HEK293T (cell line): ENCODE data around the gene C10orf105.

Experiments
- CTCF ChIA-PET: fragments of 350-600 bp; formaldehyde crosslinking; extraction: SDS; loops from one replicate; lab custom pipeline; 2021; ENCODE audit warnings: antibody characterized with exemption, inconsistent platforms; lab: Yijun Ruan, JAX
- POLR2A ChIA-PET: fragments of 350-600 bp; formaldehyde crosslinking; extraction: SDS; loops from one replicate; lab custom pipeline; 2020; ENCODE audit warnings: antibody characterized with exemption, inconsistent platforms; lab: Yijun Ruan, JAX
- DNase-seq: peaks from one replicate; pipeline ENCODE4 v3.0.0; 2012; ENCODE audit warnings: mixed read lengths; ENCODE audit errors: extremely low spot score
- ARNT ChIP-seq: fragments of 450-650 bp; IDR thresholded peaks from 2 replicates; pipeline ENCODE4 v1.6.1; 2017; ENCODE audit warnings: mild to moderate bottlenecking
- BHLHE40 ChIP-seq: fragments of 450-650 bp; IDR thresholded peaks from 2 replicates; pipeline ENCODE4 v1.6.1; 2016; ENCODE audit warnings: mild to moderate bottlenecking, moderate library complexity, borderline replicate concordance
- CTBP1 ChIP-seq: fragments of 450-650 bp; IDR thresholded peaks from 2 replicates; pipeline ENCODE4 v1.6.1; 2016; ENCODE audit warnings: borderline replicate concordance
- ELF4 ChIP-seq: fragments of 450-650 bp; IDR thresholded peaks from 2 replicates; pipeline ENCODE4 v1.6.1; 2017; ENCODE audit warnings: antibody characterized with exemption
- FOXA1 ChIP-seq: fragments of 450-650 bp; IDR thresholded peaks from 2 replicates; pipeline ENCODE4 v1.6.1; 2016; ENCODE audit warnings: mild to moderate bottlenecking
- FOXK2 ChIP-seq: fragments of 450-650 bp; IDR thresholded peaks from 2 replicates; pipeline ENCODE4 v1.6.1; 2016; ENCODE audit warnings: mild to moderate bottlenecking
- FOXM1 ChIP-seq: fragments of 450-650 bp; IDR thresholded peaks from 2 replicates; pipeline ENCODE4 v1.6.1; 2017; ENCODE audit warnings: mild to moderate bottlenecking, borderline replicate concordance
- HDGF ChIP-seq: fragments of 450-650 bp; IDR thresholded peaks from 2 replicates; pipeline ENCODE4 v1.6.1; 2017; ENCODE audit warnings: antibody characterized with exemption, borderline replicate concordance
- L3MBTL2 ChIP-seq: fragments of 450-650 bp; conservative IDR thresholded peaks from 2 replicates; pipeline ENCODE4 v1.6.1; 2016; ENCODE audit warnings: mild to moderate bottlenecking
- LEF1 ChIP-seq: fragments of 450-650 bp; IDR thresholded peaks from 2 replicates; pipeline ENCODE4 v1.6.1; 2017; ENCODE audit warnings: mild to moderate bottlenecking, borderline replicate concordance
- NFRKB ChIP-seq: fragments of 450-650 bp; IDR thresholded peaks from 2 replicates; pipeline ENCODE4 v1.6.1; 2016; ENCODE audit warnings: mild to moderate bottlenecking, moderate library complexity
- SP1 ChIP-seq: fragments of 450-650 bp; IDR thresholded peaks from 2 replicates; pipeline ENCODE4 v1.6.1; 2017
- SUZ12 ChIP-seq: fragments of 450-650 bp; IDR thresholded peaks from 2 replicates; pipeline ENCODE4 v1.6.1; 2016; ENCODE audit warnings: mild to moderate bottlenecking
- TARDBP ChIP-seq: fragments of 450-650 bp; IDR thresholded peaks from 2 replicates; pipeline ENCODE4 v1.6.1; 2016
- ZNF384 ChIP-seq: fragments of 450-650 bp; IDR thresholded peaks from 2 replicates; pipeline ENCODE4 v1.6.1; 2016
- TF ChIP-seq, protein P1 (sequence below): fragments of 450-650 bp; IDR thresholded peaks from 2 replicates; pipeline ENCODE4 v1.6.1; 2016

The C10orf105 gene

DNA sequence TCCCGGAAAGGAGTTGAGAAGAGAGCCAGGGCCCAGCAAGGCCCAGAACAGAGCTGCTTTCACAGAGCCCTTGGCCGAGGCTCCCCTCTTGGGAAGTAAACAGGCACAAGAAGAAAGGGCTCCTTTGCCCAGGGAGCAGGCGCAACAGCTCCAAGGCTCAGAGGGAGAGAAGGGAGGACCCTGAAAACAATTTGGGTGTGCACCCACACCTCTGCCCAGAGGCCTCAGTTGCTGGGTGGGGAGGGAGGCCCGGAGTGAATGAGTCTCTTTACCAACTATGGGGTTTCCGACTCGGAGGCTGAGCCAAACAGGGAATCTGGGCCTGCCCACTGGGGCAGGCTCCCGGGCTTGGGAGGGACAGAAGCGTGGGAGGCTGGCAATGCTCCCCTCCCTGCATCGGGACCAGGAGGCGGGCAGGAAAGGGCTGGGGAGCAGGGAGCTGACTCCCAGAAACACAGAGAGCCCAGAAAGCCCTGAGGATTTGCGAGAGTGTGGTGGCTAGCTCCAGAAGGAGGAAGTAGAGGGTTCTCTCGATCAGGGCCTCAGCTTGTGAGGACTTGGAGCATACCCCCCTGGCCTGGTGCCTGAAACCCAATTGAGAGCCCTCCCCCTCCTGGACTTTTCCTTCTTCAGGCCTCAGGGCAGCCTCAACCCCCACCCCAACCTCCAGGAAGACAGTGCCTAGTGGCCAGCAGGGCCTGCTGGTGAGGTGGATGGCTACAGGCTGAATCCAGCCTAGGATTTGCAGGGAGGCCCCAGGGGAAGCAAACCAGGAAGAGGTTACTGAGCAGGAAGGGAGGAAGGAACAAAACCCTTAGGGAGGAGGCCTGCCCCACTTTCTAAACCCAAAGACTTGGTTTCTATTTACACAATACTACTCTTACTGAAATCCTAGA lies 6.2 kb downstream of the C10orf105 start:
- POLR2A ChIA-PET: no interaction called here

DNA sequence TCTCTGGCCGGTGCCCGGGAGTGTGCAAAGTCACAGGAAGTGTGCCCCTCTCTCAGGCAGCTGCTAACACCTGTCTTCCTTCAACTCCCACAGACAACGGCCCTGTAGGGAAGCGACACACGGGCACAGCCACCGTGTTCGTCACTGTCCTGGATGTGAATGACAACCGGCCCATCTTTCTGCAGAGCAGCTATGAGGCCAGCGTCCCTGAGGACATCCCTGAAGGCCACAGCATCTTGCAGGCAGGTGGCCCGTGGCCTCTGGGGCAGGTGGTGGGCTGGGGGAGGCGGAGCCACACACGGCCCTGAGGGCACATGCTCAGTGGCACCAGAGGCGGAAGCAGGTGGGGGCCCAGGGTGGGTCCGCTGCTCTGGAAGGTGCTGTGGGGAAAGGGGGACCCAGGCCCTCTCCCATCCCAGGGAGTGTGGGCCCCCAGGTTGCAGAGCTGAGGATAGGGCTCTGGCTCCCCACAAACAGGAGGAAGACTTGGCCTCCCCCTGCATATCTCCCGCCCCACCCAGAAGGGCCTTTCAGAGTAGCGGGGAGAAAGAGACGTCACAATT lies 6.9 kb downstream of the C10orf105 start:
- no peak for TF ChIP-seq ARNT
- TF ChIP-seq SUZ12: no peak
- no peak for TF ChIP-seq FOXM1
- TF ChIP-seq SP1: no peak
- TF ChIP-seq LEF1: no peak
- TF ChIP-seq CTBP1: no peak
- no peak for TF ChIP-seq BHLHE40
- no peak for TF ChIP-seq L3MBTL2
- no peak for TF ChIP-seq ZNF384
- TF ChIP-seq ELF4: no peak
- TF ChIP-seq, protein P1, sequence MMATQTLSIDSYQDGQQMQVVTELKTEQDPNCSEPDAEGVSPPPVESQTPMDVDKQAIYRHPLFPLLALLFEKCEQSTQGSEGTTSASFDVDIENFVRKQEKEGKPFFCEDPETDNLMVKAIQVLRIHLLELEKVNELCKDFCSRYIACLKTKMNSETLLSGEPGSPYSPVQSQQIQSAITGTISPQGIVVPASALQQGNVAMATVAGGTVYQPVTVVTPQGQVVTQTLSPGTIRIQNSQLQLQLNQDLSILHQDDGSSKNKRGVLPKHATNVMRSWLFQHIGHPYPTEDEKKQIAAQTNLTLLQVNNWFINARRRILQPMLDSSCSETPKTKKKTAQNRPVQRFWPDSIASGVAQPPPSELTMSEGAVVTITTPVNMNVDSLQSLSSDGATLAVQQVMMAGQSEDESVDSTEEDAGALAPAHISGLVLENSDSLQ: no peak
- no peak for TF ChIP-seq HDGF
- no peak for TF ChIP-seq FOXK2
- TF ChIP-seq FOXA1: no peak
- TF ChIP-seq NFRKB: no peak
- no peak for TF ChIP-seq TARDBP
- POLR2A ChIA-PET: no interaction called here
- CTCF ChIA-PET: interaction anchor here (0.7 to 1.8 kb wide), 3 partner anchors 16 to 393 kb away, joined by 3 to 7 read pairs (median 4); partner anchors contain the start of gene SLC29A3
- DNase-seq: no peak

More for the DNA sequence above, 6.2 kb downstream of the C10orf105 start:
- DNase-seq: no peak
- CTCF ChIA-PET: interaction anchor here (0.7 to 1.2 kb wide), 2 partner anchors 16 to 394 kb away, joined by 3 to 4 read pairs; partner anchors contain the start of gene SLC29A3
- no peak for TF ChIP-seq SP1
- TF ChIP-seq SUZ12: no peak

DNA sequence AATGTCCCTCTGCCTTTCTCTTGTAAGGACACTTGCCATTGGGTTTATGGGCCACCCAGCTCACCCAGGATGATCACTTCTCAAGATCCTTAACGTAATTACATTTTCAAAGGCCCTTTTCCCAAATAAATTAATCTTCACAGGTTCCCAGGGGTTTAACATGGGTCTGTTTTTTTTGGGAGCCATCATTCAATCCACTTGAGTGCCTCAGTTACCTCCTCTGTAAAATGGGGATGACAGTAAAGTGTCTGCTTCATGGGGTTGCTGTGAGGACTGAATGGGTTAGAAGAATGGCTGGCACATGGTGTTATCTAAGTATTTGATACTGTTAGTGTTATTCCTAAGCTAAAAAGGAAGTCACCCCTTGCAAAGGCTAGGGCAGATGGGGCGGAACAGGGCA lies 7.4 kb downstream of the C10orf105 start:
- DNase-seq: no peak
- ChIA-PET CTCF (interaction anchor here (0.7 to 1.8 kb wide), 3 partner anchors 12 to 34 kb away, joined by 5 to 7 read pairs (median 7); no protein-coding TSS in a partner anchor), POLR2A (no interaction called here)
- no peak for TF ChIP-seq ELF4
- no peak for TF ChIP-seq FOXM1
- no peak for TF ChIP-seq HDGF
- no peak for TF ChIP-seq ARNT
- no peak for TF ChIP-seq NFRKB
- no peak for TF ChIP-seq TARDBP
- no peak for TF ChIP-seq FOXK2
- no peak for TF ChIP-seq FOXA1
- no peak for TF ChIP-seq CTBP1
- TF ChIP-seq LEF1: no peak

DNA sequence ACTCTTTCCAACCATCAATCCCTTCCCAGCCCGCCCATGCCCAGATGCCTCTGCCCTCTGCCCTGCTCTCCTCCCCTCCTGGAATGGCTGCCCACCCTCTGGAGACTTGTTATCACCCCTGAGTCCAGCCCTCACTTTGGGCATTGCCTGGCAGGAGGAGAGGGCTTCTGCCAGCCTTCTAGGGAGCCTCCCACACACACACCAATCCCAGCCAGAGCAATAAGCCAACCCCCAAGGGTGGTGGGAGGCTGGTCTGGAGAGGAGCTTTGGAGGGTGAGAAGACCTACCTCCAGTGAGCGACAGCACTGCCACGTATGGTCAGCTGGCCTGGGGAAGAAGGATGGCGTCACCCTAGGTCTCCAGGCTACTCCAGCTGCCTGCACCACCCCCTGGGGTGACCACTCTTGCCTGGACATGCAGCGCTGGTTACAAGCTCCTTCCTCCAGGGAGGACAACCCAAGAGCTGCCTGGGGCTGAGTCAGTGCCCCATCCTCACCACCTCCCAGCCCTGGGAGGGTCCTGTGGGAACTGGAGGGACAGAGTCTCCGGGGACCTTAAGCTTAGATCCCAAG lies 8.4 kb downstream of the C10orf105 start:
- CTCF ChIA-PET: interaction anchor here (0.6 to 1.8 kb wide), 3 partner anchors 13 to 53 kb away, joined by 5 to 7 read pairs (median 7); no protein-coding TSS in a partner anchor
- TF ChIP-seq SUZ12 (no peak), FOXM1 (no peak), FOXK2 (no peak), L3MBTL2 (no peak), SP1 (no peak), ZNF384 (no peak), HDGF (no peak), BHLHE40 (no peak), FOXA1 (no peak)
- no peak for DNase-seq
- POLR2A ChIA-PET: no interaction called here

DNA sequence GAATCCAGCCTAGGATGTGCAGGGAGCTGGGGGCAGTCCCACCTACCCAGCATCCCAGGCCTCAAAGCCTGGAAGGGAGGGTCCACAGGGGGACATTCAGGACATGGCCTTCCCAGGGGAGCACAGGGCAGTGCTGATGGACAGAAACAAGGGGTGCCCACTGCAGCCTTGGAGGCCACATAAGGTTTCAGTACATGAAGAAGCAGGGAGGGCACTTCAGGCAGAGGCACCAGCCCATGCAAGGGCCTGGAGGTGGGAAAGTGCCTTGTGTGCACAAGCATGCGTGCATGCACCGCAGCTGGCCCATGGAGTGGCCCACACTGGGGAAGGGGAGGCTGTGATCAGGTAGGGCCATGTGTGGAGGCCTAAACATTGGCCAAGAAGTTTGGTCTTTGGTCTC lies 9.1 kb downstream of the C10orf105 start:
- DNase-seq: no peak
- ChIA-PET POLR2A (no interaction called here), CTCF (no interaction called here)
- TF ChIP-seq ZNF384: no peak
- no peak for TF ChIP-seq FOXA1
- no peak for TF ChIP-seq LEF1
- no peak for TF ChIP-seq CTBP1
- TF ChIP-seq ARNT: no peak
- TF ChIP-seq L3MBTL2: no peak
- no peak for TF ChIP-seq NFRKB
- TF ChIP-seq, protein P1: no peak
- TF ChIP-seq SP1: no peak
- TF ChIP-seq TARDBP: no peak
- no peak for TF ChIP-seq SUZ12
- no peak for TF ChIP-seq HDGF
- no peak for TF ChIP-seq BHLHE40
- no peak for TF ChIP-seq FOXK2
- TF ChIP-seq ELF4: no peak
- no peak for TF ChIP-seq FOXM1
